Stimulated activated naive CD8-positive, alpha-beta T cell treated with anti-CD3 and anti-CD28 coated beads, Interleukin-15, Interleukin-2, amounts not matched to agents 100 U/mL and 50 U/mL, for 24 hours (primary cell): ENCODE results near the gene RNF212.

Experiments used
- ATAC-seq: fragments of 150-1000 bp; cut with Tn5 transposase; one replicate; pipeline ENCODE4 v1.10.0; 2021
- DNase-seq: peaks from one replicate; pipeline ENCODE4 v3.0.0; 2021

RNF212 gene

DNA sequence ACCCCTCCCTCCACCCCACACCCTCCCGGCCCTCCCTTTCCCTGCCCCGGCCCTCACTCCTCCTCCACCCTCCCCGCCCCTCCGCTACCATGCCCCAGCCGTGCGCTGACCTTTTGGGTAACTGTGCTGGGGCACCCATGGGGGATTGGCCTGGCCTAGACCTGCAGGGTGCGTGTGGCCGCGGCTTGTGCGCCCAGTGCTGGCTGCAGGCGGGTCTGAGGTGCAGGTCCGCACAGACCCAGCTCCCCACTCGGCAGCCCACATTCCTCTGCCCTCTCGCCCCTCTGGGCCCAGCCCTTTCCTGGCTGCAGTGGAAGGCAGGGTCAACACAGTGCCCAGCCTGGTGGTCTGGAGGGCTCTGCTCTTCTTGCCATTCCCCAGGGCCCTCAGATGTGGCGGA is 77.3 kb downstream of the RNF212 start:
- ATAC-seq: no peak
- no peak for DNase-seq

- DNase-seq: no peak
- ATAC-seq: no peak
Observed at GRCh38 chr4:1035510-1035909, 77.9 kb downstream of the RNF212 start.

- DNase-seq (no peak), ATAC-seq (no peak)
Observed at GRCh38 chr4:1033840-1034551, 79.4 kb downstream of the RNF212 start.

- ATAC-seq: no peak
- no peak for DNase-seq
Observed at GRCh38 chr4:1032861-1033260, 80.5 kb downstream of the RNF212 start.

DNA sequence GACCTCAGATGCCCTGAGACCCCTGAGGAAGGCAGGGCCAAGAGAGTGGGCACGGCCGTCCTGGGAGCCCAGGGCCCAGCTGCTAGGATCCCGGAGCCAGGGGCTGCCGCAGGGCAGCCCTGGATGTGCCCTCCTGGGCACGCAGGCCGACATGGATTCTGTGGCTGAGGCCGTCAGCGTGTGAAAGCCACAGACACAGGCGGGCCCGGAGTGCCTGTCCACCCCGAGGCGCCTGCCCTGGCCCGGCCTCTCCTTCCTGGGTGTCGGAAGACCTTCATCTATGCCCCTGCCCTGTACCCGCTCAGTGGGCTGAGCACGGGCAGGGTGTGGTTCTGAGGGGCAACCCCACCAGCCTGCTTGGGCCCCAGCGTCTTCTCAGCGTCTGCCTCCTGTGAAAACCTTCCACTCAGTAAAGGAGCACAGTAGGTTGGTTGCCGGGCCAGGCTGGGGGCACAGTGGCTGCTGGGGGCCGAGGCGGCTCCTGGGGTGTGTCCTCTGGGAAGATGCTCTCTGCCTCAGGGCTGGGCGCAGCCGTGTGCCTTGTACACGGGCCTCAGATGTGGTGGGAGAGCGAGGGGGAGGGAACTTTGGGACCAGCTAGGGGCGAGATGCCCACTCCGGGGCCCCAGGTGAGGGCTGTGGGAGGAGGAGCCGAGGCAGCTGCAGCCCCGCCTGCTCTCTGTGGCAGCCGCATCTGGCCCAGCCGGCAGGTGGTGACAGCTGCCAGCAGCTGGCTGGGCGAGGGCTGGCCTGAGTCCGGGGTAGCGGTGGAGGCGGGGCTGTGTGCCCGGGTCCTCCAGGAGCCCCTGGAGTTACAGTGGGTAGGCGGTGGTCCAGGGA is 81.2 kb downstream of the RNF212 start:
- no peak for DNase-seq
- no peak for ATAC-seq

DNA sequence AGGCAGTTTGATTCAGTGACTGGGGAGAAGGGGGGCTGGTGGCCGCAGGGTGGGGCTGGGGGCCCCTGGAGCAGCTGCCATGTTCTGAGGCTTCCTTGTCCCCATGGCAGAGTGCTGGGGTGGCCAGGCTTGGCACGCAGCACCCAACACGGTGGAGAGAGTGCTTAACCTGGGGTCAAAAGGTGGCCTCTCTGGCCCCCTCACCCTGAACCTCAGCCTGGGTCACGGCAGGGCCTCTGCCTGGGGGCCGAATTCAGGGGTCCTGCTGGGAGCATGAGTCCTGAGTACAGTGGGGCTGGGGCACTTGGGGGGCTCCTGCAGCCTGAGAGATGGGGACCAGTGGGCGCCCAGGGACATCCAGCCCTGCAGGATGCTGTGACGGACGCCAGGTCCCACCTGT is 82.0 kb downstream of the RNF212 start:
- no peak for DNase-seq
- no peak for ATAC-seq

DNA sequence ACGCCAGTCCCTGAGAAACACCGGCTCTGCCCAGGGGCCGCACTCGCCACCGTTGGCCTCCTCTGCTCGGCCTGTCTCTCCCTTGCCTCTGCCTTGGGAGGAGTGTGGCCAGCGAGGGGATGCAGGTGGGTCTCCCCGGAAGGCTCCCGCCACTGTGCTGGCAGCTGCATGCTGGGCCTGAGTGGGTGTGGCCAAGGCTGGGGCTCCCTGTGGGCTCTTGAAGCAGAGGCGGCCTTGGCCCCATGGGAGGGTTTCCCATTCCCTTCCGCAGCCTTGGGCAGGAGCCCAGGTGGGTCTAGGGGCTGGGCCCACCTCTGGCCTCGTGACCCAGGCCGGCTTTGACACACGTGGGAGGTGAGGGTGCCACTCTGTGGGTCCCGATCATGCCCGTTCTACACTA is 82.8 kb downstream of the RNF212 start:
- no peak for ATAC-seq
- DNase-seq: no peak

DNA sequence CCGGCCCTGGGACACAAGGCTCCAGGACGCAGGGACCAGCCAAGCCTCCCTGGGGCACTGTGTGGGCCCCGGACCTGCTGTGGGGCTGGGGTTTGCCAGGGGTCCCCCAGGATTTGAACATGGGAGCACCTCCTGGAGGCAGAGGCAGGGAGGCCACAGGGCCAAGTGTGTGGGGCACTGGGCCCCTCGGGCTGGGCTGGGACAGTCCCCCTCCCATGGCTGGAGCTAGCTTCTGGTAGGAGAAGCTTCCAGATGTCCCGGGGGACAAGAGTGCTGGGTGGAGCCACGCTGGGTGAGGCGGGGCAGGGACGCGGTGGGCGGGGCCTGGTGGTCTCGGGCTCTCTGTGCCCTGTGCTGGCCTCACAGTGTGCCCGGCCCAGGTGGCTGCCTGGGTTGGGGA is 83.3 kb downstream of the RNF212 start:
- no peak for DNase-seq
- ATAC-seq: no peak

- DNase-seq (no peak), ATAC-seq (no peak)
Observed at GRCh38 chr4:1029529-1029928, 83.8 kb downstream of the RNF212 start.

- DNase-seq (no peak), ATAC-seq (no peak)
Observed at GRCh38 chr4:1028574-1029220, 84.7 kb downstream of the RNF212 start.

DNA sequence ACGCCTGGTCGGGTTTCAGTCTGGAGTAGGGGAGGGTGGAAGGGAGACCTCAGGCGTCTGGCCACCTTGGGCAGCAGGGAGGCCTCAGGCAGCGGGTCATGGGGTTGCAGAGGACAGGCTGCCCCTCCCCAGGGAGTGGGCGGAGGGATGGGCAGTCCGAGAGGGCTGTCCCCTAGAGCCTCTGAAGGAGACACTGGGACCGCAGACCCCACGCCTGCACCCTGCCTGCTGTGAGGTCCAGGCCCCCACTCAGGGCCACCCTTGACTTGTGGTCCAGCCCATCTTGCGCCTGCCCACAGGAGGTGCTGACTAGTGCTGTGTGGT is 85.5 kb downstream of the RNF212 start:
- no peak for ATAC-seq
- DNase-seq: no peak

DNA sequence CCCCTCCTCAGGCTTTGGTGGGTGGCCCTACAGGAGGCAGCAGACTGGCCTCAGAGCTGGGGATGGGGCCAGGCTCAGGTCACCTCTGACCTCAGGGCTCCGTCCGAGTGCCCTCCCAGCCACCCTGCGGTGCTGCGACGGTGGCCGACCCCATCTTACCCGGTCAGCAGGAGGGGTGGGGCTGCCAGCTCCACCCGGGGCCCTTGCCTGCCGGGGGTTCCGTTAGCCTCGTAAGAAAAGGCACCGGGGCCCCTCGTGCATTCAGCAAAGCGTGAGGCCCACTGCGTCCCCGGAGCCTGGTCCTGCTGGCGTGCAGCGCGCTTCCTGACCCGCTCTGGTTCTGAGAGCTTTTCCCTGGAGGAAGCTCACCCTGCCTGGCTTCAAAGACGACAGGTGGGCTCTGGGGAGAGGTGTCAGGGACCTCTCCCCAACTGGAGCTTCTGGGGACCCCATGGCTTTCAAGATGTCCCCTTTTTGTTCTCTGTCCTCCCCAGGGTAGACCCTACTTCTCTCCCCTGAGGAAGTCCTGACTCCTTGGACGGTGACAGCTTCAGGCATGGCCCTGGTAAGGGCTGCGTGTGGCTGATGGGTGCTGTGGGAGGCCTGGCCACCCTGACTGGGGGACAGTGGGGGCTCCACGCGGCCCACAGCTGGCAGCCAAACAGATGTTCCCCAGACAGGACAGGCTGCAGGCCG is 86.0 kb downstream of the RNF212 start:
- ATAC-seq (no peak), DNase-seq (no peak)

- DNase-seq: peak; percentile 65
- peak; percentile 63 for ATAC-seq
Observed at GRCh38 chr4:1026115-1026514, 87.2 kb downstream of the RNF212 start.

DNA sequence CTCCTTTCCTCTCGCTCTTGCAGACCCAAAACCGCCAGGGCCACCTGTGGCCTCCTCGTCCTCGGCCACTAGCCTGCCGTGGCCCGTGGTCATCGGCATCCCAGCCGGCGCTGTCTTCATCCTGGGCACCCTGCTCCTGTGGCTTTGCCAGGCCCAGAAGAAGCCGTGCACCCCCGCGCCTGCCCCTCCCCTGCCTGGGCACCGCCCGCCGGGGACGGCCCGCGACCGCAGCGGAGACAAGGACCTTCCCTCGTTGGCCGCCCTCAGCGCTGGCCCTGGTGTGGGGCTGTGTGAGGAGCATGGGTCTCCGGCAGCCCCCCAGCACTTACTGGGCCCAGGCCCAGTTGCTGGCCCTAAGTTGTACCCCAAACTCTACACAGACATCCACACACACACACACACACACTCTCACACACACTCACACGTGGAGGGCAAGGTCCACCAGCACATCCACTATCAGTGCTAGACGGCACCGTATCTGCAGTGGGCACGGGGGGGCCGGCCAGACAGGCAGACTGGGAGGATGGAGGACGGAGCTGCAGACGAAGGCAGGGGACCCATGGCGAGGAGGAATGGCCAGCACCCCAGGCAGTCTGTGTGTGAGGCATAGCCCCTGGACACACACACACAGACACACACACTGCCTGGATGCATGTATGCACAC is 88.3 kb downstream of the RNF212 start:
- DNase-seq (no peak), ATAC-seq (no peak)

- ATAC-seq: no peak
- no peak for DNase-seq
Observed at GRCh38 chr4:1023895-1024740, 89.2 kb downstream of the RNF212 start.

DNA sequence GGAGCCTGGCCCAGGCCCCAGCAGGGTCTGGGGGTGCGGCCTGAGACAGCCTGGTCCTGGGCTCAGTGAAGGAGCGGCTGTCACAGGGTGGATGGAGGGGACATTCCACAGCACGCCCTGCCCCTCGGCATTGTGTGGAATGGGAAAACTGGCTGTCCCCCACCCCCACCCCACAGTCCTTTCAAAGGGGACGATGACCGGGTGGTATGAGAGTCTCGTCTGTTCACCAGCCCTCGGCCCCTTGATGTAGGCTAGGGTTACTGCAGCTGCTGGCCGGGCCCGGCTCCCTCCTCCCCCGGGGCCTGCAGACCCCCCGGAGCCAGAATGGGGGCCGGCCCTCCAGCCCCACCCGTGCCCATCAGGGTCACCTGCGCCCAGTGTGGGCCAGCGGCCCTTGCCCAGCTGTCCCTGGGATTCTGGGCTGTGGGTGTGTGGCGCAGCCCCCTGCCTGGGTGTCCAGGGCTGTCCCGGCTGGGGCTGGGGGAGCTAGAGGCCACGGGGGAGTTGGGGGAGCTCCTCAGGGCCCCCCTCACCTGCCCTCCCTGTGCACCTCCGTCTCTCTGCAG is 90.2 kb downstream of the RNF212 start:
- DNase-seq: no peak
- no peak for ATAC-seq

DNA sequence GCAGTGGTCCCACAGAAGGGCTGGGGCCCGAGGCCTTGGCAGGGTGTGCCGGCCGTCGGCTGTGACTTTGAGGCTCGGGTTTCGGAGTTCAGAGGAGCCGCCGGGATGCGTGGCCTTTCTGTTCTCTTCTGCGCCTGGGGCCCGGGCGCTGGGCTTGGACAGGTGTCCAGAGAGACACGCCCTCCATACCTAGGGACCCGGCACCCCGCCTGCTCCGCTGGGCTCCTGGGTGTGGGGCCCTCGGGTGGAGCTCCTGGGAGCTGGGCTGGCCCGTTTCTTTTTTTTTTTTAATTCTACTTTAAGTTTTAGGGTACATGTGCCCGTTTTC is 90.7 kb downstream of the RNF212 start:
- DNase-seq: no peak
- no peak for ATAC-seq

GRCh38 chr4:1022051-1022738 is 91.2 kb downstream of the RNF212 start:
- no peak for DNase-seq
- no peak for ATAC-seq
